Right renal cortex interstitium (tissue), 3 donors: Measurements from ENCODE around the gene PDCD1LG2. TPM values are rescaled to one million over a fixed set of nuclear protein-coding genes. Genes with fewer than 3 reads are reported as not detected.
A peak's percentile ranks its signal among the peaks of the same experiment; 100 is the strongest.

Experiments used
- DNase-seq, 3 donors: peaks; one replicate each; pipeline ENCODE4 v3.0.0-alpha.2; 2013; ENCODE audit warnings: low read depth in 3 of 3, low spot score in 2 of 3
- polyA plus RNA-seq, 3 donors: library from polyadenylated mRNA; unstranded; fragments of 120-200 nt; gene quantifications; one replicate each; pipeline ENCODE4 v1.2.1, GENCODE V29; 2013; ENCODE audit not compliant: insufficient read length in 3 of 3

Gene PDCD1LG2
- polyA plus RNA-seq, 3 donors, result 0.10 to 0.13 TPM; not detected in 1

- DNase-seq, result no peak
These were observed 19.4 kb downstream of the PDCD1LG2 start for GRCh38 chr9:5529683-5530221.

DNA sequence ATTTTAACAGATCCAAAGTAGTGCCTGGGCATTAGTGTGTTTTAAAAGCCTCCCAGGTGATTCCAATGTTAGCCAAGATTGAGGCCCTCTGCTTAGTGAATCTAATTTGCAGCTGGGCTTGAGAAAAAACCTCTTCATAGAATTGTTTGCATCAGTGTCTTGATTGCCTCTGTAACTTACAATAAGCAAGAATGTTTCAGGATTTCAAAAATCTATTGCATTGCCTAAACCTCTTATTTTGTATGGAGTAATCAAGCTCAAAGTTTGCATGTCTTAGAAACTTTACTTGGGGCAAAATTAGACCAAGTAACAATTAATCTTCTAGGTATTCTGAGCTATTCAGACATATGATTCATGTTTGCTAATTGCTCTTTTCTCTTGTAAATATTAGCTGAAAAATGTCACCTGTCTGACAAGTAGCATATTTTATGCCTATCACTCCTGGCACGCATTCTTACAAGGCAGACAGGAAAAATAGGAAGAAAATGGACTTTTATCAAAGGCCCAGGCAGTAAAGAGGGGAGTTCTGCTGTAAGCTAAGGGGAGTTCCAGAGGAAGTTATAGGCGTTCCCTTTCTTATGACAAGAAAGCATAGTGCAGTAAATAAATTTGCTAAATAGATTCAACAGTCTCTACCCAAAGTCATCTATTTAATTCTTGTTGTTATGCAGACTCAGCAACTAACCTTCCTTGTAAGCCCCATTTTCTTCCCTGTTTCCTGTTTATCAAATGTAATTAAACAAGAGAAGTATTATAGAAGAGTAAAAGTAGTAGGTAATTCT, 21.0 kb downstream of the PDCD1LG2 start:
- no peak for DNase-seq

GRCh38 chr9:5532306-5532705, 22.0 kb downstream of the PDCD1LG2 start:
- no peak for DNase-seq

DNA sequence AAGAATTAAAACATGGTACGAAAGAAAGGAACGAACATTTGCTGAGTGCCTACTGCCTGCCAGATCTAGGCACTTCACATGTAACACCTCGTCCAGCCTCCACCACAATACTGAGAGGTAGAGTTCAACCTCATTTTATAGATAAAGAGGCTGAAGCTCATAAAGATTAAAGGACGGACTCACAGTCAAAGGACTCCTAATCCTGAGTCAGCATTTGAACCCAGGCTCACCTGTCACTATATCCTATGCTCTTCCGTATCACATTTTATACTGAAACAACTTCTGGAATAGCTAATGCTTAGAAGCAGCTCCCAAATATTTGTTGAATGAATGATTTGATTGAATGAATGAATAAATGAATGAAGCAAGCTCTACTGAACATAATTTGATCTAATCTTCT, 22.5 kb downstream of the PDCD1LG2 start:
- no peak for DNase-seq

DNA sequence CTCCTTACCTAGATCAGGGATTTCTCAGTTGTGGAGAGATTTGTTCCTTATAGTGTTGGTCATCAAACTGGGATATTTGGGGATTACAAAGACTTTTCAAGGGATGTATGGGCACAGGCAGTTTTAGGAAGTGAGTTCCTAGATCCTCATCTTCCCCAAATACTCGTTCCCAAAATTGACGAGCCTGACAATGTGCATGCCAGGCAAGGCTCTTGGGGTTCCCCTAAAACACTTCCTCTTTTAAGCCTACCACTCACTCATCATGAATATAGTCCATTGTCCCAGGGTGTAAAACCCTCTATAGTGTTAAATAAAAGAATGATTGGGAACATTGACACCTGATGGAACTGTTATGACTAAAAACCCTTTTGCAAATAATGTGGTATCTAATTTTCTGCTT, 26.4 kb downstream of the PDCD1LG2 start:
- DNase-seq, result no peak

DNA sequence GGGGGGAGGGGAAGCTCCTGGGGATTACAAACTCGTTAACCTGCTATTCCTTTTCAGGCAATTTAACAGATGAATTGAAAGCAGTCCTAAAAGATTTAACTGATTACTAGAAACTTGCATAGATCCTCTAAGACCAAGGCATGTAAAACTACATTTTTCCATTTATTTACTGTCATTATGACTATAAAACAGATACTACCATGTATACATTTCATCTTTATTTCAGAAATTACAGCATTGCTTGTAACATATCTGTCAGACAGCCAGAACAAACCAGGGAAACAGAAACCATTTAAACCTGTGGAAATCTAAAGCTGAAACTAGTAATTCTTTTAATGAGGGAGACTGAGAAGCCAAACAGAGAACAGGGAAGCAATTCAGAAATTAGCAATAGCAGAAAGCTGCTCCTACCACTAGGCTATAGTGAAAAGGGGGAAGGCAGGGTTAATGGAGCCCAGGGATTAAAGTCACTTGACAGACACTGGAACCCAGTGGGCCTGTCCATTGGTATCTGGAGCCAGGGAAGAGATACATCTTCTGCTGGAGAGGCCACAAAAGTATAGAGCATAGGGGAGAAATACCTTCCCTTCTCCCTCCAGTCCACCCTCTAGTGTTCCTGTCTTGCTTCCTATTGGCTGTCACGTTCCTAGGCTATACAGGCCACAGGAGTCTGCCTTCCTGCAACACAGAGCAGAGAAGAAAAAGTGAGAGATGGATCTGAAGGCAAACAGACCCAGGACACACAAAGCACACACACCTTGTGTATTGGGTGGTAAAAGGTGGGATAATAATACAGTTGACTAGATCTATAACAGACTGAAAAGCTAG, 33.8 kb downstream of the PDCD1LG2 start:
- DNase-seq, result no peak

- DNase-seq, result no peak
These were observed 39.6 kb downstream of the PDCD1LG2 start for GRCh38 chr9:5549658-5550650.

DNA sequence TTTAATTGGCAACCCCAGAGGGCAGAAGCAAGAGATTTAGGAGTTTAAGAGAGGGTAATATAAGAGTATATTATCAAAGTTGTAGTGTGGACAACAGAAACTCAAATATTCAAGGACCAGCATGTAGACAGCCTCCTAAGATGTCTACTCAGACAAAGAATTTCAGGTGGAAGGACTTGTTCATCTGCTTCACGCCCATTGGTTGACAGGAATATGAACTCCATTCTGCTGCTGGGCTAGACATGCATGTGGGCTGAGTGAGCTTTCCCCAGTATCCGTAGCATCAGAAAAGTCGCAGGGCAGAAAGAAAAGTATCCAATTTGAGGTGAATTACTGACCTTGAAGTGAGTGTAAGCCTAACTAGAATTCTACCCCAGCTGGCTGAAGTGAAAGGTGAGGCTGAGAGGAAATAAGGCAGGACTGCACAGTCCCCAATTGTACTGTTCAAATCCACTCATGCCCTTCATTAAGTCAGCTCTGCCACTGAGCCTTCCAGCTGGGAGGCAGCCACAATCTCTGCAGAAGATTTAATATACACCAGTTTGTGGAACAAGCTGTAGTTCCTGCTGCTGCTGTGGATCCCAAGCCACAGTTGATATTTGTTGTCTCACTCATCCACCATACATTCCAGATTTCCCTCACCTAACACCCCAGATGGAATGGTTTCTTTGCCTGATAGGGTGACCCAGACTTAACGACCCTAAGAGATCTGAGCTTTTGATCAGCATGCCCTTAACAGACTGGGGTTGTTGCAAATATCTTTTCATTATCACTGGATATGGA, 41.2 kb downstream of the PDCD1LG2 start:
- no peak for DNase-seq

- no peak for DNase-seq
These were observed 42.0 kb downstream of the PDCD1LG2 start for GRCh38 chr9:5552301-5552700.

GRCh38 chr9:5553211-5553610, 42.9 kb downstream of the PDCD1LG2 start:
- DNase-seq, result peak in 1 of 3 donors; percentile 12

- DNase-seq, result no peak
These were observed 43.9 kb downstream of the PDCD1LG2 start for GRCh38 chr9:5554254-5554653.

DNA sequence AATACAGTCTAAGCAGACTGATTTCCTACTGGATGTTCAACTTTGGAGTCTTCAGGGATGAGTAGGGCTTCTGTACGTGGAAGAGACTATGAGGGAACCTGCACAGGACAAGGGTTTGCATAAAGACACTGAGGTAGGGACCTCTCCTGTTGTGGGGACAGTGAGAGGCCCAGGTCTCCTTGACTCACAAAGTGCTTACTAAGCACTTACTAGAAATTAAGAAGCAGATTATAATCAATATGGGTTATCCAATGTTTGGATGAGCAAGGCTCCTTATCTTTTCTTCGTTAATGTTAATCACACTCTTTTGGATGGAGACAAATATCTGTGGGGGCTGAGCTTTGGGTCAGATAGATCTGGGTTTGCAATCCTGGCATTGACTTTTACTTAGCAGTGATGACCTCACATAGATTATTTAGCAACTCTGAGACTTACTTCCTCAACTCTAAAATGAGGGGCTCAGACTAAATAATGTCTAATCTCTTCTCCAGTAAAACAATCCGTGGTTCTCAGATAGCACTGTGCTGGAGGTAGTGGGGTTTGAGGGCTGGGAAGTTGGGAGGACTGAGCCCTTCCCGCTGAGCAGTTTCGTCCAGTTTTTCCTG, 45.9 kb downstream of the PDCD1LG2 start:
- no peak for DNase-seq

GRCh38 chr9:5557606-5558587, 47.6 kb downstream of the PDCD1LG2 start:
- no peak for DNase-seq

DNA sequence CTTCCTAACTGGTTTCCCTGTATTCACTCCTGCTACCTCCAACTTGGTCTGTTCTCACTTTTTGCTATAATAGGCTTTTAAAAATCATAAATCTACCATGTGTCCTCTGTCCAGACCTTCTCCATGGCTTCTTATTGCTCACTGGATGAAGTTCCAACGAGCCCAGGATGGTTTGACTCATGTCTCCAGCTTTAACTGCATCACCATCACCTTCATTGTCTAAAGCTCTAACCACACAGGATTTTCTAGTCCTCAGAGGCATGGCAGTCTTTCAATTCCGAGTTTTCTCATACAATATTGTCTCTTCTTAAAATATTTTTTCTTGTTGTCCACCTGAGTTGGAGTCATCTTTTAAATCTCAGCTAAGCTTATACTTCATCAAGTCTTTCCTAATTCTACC, 49.3 kb downstream of the PDCD1LG2 start:
- no peak for DNase-seq

GRCh38 chr9:5560443-5561100, 50.2 kb downstream of the PDCD1LG2 start:
- DNase-seq, result no peak

GRCh38 chr9:5561828-5562488, 51.6 kb downstream of the PDCD1LG2 start:
- no peak for DNase-seq

DNA sequence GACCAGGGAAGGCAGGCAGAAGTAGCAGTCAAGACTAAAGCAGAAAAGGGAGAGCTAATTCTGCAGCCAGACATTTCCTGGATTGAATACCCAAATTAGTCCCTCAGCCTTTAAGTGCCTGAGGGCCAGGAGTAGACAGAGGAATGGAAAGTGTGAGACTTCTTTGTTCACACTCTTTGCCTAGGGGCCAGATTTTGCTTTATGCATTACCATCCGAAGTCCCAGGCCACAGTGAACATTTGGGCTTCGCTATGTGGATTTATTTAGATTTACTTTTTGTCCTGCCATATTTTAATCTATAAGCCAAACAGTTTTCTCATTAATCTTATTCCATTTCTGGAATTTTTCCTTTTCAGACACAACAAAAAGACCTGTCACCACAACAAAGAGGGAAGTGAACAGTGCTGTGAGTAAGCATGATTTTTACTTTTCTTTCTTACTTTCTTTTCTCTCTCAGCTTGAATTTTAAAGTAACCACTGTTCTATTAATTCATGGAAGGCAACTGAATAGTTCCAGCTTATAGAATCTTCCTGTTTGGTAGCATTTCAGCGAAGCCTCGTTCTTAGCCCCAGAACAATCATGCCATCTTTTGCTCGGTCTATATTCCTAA, 52.6 kb downstream of the PDCD1LG2 start:
- no peak for DNase-seq
